T1000 (cell line): Measurements from ENCODE around the gene SAMD14.
A peak's percentile ranks its signal among the peaks of the same experiment; 100 is the strongest.

ENCODE experiments used
- DNase-seq: peaks from one replicate; lab custom pipeline; 2025; ENCODE audit warnings: mixed read lengths; lab: John Stamatoyannopoulos, UW

The SAMD14 gene

DNA sequence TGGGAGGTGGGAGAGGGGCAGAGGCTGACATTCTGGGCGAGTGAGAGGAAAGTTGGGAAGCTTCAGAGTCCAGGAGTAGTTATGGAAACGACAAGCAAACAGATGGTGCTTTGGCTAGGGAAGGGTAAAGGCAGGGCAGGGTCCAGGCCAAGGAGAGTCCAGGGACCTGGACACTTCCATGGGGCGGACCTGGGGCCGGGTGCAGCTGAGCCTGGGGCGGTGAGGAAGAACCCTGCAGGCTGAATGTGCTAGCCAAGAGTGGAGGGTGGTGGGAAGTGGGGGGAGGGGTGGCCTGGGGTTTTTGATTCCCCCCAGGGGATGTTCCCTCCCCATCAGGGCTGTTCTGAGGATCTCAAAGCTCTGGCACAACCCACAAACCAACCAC is 17.9 kb upstream of the SAMD14 start:
- DNase-seq = no peak

DNA sequence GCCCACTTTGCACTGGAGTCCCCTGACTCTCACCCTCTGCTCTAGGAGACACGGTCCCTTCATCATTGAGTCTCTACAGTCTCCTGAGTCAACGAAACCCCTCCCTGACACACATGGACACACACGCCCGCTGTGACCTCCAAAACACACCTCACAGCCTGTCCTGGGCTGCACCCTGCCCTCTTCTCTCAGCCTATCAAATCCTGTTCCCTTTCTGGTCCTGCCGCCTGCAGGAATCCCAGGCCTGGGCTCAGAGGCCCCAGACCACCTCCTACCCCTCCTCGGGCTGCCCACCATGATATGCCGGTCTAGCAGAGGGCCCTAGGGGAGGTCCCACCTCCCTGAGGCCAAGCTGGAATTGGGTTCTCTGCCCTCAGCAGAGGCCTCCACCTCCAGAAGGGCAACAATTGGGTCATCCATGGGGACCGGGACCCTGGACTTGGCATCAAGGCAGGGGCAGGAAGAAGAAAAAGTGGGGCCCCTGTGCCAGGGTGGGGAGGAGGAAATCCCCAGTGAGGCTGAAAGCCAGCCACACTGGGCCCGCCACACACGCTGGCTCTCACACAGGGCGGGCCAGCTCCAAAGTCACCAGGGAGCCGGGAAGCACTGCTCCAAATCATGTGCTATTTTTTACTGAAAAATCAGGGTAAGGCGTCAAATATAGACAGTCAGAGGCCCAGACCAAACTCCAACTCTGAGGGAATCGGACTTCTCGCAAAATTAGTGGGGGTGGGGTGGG is 17.1 kb upstream of the SAMD14 start:
- no peak for DNase-seq

DNA sequence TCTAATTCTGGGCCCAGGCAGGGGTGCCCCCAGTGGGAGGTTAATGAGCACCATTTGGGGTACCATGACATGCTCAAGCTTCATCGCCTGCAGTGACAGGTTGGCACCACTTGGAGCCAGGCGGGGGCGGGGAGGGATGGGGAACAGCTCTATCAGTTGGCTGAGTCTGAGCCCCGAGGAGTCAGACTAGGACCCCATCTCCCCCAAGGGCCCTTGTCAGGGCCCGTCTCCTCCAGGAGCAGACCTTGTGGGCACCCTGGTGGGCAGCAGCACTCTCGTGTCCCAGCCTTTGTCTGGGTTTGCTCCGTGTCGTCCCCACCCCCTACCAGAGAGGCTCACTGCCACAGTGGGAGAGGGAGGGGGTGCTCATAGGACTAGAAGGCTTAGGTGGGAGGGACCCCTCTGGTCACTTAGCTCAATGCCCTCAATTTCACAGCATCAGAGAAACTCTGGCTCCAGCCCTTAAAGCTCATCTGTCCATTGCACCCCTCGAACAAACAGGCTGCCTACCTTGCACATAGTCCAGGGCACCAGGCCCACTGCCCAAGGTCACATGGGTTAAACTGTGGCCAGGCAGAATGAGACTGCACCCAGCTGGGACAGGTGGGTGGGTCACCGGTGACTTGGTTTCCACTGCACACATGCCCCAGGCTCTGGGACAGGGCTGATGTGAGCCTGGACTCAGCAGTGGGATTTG is 16.4 kb upstream of the SAMD14 start:
- no peak for DNase-seq

DNA sequence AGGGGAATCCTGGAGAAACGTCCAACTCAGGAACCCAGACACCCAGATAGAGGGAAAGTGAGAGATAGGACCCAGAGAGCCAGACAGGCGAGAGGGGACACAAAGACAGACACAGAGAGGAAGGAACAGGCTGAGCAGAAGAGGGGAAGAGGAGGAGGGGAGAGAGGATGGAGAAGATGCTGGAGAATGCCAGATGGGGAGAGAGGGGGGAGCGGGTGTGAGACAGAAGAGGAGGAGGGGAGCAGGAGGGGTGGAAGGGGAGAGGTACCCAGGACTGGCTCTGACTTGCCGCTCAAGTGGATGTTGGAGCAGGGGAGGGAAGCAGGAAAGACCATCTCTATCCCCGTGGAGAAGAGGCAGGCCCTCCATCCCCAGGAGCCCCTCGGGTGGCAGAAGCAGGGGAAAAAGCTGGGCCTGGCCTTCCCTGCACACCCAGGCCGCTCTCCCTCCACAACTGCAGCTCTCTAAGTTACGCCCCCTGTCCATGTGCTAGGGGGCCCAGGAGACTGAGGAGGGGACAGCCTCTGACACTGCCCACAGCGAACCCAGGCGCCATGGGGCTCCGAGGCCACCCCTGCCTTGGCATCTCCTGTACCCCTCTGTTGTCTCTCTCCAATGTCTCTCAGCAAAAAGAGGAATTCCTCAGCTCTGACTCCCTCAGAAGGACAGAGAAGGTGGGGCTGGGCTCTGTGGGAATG is 15.7 kb upstream of the SAMD14 start:
- no peak for DNase-seq

DNA sequence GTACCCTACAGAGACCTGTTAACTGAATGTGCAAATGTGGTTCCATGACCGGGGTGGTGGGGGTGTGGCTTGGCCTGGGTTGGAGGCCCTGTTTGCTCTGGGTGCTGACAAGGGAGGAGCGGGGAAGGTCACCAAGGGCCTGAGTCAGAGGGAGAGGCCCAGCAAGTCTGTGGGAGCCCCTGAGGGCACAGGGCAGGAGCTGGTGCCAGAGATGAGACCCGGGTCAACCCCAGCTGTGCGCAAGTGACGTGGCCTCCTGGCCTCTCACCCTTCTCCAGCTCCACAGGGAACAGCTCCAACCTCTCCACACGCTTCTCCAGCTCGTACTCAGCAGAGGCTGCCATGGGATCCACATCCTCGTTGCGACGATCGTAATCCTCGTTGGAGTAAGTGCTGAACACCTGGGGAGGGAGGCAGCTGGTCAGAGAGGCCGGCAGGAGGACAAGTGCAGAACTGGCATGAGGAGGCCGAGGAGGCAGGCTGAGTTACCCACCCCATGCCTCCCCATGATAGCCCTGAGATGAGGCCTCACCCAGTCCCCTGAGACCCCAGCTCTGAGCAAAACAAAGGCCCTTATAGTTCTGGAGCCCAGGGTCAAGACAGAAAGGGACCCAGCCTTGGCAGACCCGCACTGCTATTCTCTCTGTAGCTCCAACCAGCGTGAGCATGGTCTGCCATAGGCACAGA is 15.0 kb upstream of the SAMD14 start:
- peak; percentile 23 for DNase-seq

DNA sequence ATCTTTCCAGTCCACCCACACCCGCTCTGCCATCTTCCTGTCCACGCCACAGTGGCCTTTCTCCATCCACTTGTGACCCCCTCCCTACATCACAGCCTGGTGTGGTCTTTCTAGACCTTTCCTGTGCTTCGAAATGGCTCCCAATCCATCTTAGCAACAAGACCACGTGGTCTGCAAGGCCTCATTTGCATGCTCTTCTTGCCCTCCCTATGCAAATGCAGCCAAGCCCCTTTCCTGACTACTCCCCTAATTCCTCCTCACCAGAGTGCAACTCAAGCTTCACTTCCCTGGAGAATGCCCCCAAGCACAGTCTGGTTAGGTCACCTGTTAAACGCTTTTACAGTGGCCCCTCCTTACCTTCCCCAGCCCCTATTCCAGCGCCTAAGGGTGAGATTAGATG is 14.4 kb upstream of the SAMD14 start:
- no peak for DNase-seq

DNA sequence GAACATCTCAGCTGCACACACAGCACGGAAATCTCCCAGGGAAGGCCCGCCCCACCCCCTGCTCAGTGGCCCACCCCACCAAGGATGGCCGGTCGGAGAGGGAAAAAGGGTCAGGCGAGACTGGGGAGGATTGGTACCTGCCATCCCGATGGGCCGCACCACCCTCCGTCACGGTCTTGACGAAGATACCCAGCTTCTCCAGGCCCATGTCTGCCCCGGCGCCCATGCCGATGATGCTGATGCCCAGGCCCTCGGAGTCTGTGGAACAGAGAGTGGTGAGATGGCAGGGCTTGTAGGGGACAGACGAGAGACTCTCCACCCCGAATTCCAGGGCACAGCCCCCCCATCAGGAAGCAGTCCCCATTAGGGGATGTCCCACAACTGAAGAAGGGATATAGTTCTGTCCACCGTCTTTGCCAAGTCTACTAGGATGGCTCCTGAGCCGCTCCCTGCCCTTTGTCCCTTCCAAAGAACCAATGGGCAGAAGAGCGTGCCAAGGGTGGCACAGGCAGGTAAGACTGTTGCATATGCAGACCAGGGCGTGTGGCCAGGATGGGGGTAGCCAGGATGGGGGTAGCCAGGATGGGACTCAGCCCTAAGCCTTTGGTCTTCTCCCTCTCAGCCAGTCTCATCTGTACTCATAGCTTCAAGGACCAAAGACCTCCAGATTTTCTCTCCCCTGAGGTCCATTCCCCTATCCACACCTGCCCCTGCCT is 13.7 kb upstream of the SAMD14 start:
- no peak for DNase-seq

DNA sequence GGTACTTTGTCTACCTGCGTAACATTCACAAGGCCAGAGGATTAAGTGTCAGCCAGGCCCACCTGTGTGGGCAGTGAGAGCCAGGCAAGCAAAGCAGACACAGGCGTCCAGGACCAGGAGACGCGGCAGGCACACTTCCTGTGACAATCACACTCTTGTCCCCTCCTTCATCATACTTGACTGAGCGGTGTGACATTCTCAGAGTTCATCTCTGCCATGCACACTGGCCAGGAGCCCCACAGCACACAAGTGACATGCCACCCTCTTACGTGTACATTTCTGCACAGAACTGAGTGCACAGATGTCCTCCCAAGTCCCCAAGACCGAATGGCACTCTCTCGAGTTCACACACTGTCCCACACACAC is 11.8 kb upstream of the SAMD14 start:
- no peak for DNase-seq

DNA sequence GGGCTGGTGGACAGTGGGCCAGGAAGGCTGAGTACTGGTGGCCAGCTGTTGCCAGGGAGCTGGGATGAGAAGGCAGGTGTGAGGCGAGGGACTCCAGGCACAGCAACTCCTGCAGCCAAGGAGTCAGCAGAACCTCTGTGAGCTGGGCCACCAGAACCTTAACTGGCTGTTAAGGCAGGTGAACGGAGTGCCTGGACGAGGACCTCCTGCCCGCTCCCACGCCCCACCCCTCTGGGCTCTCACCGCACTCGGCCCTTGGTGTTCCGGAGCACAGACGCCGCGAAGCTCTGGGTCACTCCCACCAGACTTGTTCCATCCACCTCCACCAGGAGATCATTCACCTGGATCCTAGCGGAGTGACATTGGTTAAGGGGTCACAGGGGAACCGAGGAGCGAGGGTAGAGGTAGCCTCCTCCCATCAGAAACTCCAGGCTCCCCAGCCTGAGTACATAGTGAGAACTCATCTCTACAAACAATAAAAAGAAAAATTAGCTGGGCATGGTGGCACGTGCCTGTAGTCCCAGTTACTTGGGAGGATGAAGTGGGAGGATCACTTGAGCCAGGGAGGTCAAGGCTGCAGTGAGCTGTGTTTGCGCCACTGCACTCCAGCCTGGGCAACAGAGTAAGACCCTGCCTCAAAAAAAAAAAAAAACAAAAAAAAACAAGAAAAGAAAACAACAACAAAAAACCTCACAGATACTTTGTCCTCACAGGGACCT is 11.2 kb upstream of the SAMD14 start:
- DNase-seq = no peak

DNA sequence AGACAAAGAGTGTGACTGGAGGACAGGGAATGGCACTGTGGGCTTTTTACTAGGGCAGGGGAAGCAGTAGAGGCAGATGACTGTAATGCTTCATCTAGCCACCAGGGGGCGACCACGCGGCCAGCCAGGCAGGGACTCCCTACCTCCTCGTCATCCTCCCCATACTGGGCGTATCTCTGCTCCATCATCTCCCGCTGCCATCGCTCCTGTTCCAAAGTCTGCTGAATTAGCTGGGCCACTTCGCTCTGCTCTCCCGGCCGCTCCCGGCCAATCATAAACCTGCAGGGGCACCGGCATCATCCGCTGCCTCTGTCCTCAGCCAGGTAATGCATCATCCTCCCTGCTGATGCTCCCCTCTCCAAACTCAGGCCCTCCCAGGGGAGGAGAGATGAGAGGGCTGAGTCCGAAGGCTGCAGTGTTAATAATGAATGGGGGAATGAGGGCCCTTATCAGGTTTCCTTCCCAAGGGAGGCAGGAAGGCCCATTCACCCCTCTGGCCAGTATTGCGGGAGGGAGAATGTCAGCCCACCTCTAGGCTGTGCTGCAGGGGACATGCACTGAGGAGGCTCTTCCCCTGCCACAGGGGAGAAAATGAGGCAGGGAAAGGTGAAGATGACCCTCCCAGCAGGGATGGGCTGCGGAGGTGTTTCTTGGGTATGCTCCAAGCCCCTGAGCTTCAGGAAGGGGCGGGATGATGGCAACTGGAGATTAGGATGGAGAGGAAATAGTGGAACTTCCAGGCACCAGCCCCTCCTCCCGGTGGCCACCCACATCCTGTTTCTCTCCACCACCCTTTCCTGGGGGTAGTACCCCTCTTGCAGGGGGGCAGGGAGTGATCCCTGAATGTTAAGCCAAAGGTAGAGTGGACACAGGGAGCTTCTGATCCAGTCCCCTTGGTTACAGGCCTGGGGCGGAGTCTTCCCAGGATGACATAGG is 10.3 kb upstream of the SAMD14 start:
- peak; percentile 68 for DNase-seq

DNA sequence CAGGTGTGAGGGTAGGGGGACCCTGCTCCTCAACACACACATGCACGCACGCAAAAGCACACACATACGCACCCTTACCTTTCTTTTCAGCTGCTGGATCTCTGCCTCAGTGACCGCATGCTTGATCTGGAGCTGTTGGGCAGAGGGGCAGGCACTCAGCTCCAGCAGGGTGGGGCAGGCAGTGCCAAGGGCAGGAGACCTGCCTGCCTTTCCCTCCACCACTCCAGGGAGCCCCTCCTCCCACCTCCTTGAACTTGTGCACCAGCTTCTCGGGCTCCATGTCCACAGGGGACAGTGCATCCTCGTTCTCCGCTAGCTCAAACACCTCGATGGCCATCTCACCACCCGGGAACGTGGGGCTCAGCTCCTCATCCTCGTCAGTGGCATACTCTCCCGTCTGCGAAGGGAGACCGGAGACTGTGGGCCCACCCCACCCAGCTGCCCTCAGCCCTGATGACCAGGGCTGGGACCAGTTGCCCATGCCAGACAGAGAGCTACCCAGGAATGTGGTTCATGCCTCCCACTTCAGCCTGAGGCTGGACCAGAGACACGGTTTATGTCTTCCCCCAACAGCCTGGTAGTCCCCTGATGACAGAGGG is 9.3 kb upstream of the SAMD14 start:
- no peak for DNase-seq

DNA sequence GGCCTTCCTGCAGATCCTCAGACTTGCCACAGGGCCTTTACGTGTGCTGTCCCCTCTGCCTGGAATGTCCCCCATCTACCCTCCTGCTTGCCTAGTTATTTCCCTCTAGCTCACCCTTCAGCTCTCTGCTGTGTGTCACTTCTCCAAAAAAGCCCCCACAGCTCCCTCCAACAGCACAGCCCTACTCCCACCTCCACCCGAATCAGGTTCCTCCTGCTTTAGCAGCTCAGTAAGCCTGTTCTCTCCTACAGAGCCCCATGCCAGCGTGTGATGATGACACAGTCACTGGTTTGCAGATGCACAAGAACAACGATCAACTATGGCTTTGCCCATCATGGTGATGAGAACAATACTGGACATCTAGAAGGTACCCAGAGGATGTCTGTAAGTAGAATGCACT is 7.1 kb upstream of the SAMD14 start:
- no peak for DNase-seq

DNA sequence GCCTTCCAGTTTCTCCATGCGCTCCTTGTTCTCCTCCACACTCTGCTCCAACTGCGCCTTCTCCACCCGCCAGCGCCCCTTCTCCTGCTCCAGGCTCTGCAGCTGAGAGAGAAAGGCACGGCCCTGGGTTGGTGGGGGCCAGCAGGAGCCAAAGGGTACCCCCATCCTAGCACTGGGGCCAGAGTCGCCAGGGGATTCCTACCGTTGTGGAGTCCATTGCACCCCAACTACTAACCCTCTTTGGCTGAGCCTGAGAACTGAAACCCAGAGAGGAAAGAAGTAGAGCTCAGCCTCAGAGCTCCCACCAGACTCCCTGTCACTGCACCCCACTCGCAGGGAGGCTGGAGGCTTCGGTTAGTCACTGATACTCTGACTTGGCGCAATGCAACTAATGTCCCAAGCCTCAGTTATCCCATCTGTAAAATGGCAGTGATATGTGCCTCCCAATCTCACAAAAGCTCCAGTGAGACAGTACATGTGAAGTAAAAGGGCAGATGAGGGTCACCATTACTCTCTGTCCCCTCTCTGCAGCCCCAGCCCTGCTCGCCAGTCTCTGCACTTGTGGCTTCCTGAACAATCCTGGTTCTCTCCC is 6.2 kb upstream of the SAMD14 start:
- DNase-seq = no peak

DNA sequence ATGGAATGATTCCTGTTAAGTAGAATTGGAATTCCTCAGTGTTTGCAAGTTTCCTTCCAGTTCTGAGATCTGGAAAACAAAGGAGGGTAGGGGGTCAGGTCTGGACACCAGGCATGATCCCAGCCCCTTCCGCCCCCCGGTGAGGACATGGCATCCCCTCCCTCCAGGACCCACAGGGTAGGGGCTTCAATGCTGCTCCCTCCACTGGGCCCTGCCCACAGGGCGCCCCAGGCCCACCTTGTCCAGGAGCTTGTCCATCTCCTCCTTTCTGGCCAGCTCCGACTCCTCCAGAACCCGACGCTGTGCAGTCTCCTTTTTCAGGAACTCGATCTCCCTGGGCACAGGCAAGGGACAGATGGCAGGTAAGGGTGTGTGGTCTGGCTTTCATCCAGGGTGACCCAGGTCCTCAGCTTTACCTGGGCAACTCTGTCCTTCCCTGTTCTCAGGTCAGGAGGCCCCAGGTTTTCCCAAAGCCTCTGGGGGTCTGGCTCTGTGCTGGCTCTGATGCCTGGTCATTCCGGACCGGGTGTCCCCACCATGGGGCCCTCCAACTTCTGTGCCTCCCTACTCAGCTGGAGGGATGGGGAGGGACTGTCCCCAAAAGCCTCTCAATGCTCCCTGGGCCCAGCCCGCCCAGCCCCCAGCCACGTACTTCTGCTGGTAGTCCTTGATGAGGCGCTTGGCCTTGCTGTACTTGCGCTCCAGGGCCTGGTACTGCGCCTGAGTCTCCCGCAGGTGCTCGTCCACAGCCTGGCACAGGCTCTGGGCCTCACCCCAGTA is 5.5 kb upstream of the SAMD14 start:
- no peak for DNase-seq

DNA sequence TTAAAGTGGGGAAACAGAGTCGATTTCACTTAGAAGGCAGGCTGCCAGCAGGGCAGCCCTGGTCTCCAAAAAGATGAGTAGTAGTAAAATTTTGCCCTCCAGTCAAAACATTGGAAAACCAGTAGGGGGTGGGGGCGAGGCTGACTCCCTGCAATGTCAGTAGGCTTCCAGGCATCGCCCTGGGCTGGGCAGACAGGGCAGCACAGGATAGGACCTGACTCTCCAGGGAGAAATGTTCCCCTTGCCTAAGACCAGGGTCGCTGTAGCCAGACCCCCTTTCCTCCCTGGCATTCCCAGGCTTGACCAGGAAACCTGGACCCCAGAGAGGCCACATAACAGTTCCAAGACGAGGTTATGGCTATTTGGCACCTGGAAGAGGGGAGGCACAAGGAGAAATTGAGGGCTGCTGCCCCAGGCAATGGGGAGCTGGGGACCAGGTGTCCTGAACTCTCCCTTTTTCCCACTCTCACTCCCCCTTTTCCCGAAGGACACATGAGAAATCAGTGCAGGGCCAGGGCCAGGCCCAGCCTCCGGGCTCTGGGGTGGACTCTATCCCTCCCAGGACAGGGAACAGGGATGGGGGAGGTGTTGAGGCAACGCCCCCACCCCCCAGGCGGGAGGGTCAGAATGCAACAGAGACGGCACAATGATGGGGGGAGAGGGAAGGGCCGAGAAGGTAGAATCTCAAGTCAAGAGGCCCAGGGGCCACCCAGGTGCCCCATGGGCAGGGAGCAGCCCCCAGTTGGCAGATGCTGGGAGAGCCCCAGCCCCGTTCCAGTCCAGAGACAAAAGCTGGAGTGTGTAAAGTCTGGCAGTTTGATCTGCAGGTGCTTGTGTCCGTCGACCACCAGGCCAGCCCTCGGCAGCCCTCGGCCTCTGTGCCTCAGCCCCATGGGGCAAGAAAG is 4.5 kb upstream of the SAMD14 start:
- no peak for DNase-seq

DNA sequence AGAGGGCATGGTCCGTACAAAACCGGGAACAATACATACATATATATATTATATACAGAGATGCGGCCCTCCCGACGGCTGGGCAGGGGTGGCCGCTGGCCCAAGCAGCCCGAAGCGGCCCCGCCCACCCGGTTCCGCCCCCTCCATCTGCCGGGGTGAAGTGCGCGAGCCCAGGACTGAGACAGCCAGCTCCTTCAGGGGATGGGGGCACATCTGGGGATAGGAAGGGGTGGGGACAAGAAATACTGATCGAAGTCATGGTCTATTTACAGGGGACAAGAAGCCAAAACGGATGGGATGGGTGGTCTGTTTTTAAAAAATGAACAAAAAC is 3.8 kb upstream of the SAMD14 start:
- DNase-seq = no peak

DNA sequence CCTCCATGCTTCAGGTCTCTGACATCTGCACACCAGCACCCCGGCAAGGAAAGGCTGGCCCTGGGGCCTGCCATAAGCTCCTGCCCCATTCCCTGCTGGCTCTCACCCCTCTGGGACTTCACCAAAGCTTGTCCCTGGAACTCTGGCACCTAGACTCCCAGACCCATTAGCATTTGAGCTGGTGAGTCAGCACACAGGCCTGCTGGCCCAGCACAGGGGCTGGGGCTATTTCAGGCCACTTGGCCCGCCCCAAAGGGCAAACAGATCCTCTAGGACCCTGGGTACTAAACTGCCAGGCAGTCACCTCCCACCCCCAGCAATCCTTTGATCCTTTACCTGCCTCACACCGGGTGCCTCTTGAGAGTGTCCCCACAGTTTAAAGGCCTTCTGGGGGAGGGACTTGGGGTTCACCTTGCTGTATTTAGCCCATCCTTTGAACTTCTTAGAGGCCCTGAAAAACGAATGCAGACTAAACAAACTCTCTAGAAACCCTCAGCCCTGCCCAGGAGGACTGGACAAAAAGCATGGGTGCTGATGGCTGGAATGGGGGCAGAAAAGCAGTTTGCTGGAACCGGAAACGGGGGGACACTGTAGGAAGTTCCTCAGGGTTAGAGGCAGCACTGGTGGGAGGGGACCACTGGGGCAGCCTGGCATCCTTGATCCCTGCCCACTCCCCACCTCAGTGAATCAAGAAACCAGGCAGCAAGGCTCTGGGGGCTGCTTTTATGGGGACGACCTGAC is 3.2 kb upstream of the SAMD14 start:
- DNase-seq = no peak
